HEK293 (cell line): ENCODE data around the gene RELT.

Experiments
- CTCF ChIA-PET: fragments of 350-600 bp; formaldehyde crosslinking; extraction: SDS; loops from one replicate; lab custom pipeline; 2021; ENCODE audit warnings: antibody characterized with exemption; lab: Yijun Ruan, JAX
- POLR2A ChIA-PET: fragments of 300-600 bp; formaldehyde crosslinking; extraction: SDS; loops from one replicate; lab custom pipeline; 2020; ENCODE audit warnings: antibody characterized with exemption, inconsistent platforms; lab: Yijun Ruan, JAX
- H3K27ac ChIP-seq: fragments of 200-500 bp; sonication (Bioruptor generic); 2 replicates; pipeline ENCODE4 v1.5.1; 2014; ENCODE audit warnings: low read depth, low read length, control low read depth, inconsistent platforms; ENCODE audit errors: extremely low read depth
- H3K36me3 ChIP-seq, 2 experiments: fragments of 200-500 bp in 1 of 2; sonication (Bioruptor generic) in 1 of 2; 1 replicate in 1 of 2; 2 replicates in 1 of 2; pipeline ENCODE4 v1.5.1; 2014 to 2017; ENCODE audit warnings: inconsistent platforms in 2 of 2, low read length in 2 of 2; ENCODE audit not compliant: control insufficient read depth in 2 of 2, insufficient read depth in 1 of 2
- H3K4me1 ChIP-seq: fragments of 200-500 bp; sonication (Bioruptor generic); 2 replicates; pipeline ENCODE4 v1.5.1; 2014; ENCODE audit warnings: mild to moderate bottlenecking, low read length, inconsistent platforms; ENCODE audit not compliant: control insufficient read depth, insufficient read depth
- H3K4me3 ChIP-seq: 2 replicates; pipeline ENCODE4 v1.5.1; 2011; ENCODE audit warnings: low read depth, mild to moderate bottlenecking, control low read depth, low read length, moderate library complexity
- H3K9me3 ChIP-seq: fragments of 200-500 bp; sonication (Bioruptor generic); 2 replicates; pipeline ENCODE4 v1.5.1; 2014; ENCODE audit warnings: low read depth, low read length, inconsistent platforms; ENCODE audit not compliant: control insufficient read depth, insufficient read depth
- BCL11A ChIP-seq: fragments of 450-650 bp; formaldehyde crosslinking; IDR thresholded peaks from 2 replicates; pipeline ENCODE4 v1.5.1; 2016; ENCODE audit warnings: low read depth, missing biosample characterization, missing genetic modification characterization
- HIC1 ChIP-seq: fragments of 450-650 bp; formaldehyde crosslinking; IDR thresholded peaks from 2 replicates; pipeline ENCODE4 v1.5.1; 2016; ENCODE audit warnings: missing biosample characterization, missing genetic modification characterization
- PRDM2 ChIP-seq: fragments of 450-650 bp; formaldehyde crosslinking; IDR thresholded peaks from 2 replicates; pipeline ENCODE4 v1.5.1; 2016; ENCODE audit warnings: missing biosample characterization, missing genetic modification characterization, borderline replicate concordance
- ZBTB49 ChIP-seq: fragments of 450-650 bp; formaldehyde crosslinking; IDR thresholded peaks from 2 replicates; pipeline ENCODE4 v1.5.1; 2016; ENCODE audit warnings: missing biosample characterization, missing genetic modification characterization, low read depth
- ZBTB8A ChIP-seq: fragments of 450-650 bp; formaldehyde crosslinking; IDR thresholded peaks from 2 replicates; pipeline ENCODE4 v1.5.1; 2016; ENCODE audit warnings: missing biosample characterization, missing genetic modification characterization
- ZEB2 ChIP-seq: fragments of 450-650 bp; formaldehyde crosslinking; IDR thresholded peaks from 2 replicates; pipeline ENCODE4 v1.5.1; 2016; ENCODE audit warnings: missing biosample characterization, missing genetic modification characterization
- ZNF138 ChIP-seq: fragments of 450-650 bp; formaldehyde crosslinking; IDR thresholded peaks from 2 replicates; pipeline ENCODE4 v1.5.1; 2016; ENCODE audit warnings: missing biosample characterization, missing genetic modification characterization, borderline replicate concordance
- ZNF423 ChIP-seq: fragments of 450-650 bp; formaldehyde crosslinking; IDR thresholded peaks from 2 replicates; pipeline ENCODE4 v1.5.1; 2016; ENCODE audit warnings: missing biosample characterization, missing genetic modification characterization
- ZNF488 ChIP-seq: fragments of 450-650 bp; formaldehyde crosslinking; IDR thresholded peaks from 2 replicates; pipeline ENCODE4 v1.5.1; 2016; ENCODE audit warnings: missing biosample characterization, missing genetic modification characterization
- ZNF530 ChIP-seq: fragments of 450-650 bp; formaldehyde crosslinking; IDR thresholded peaks from 2 replicates; pipeline ENCODE4 v1.5.1; 2016; ENCODE audit warnings: low read depth, missing biosample characterization, missing genetic modification characterization
- ZNF571 ChIP-seq: fragments of 450-650 bp; formaldehyde crosslinking; IDR thresholded peaks from 2 replicates; pipeline ENCODE4 v1.5.0; 2017; ENCODE audit warnings: missing biosample characterization, missing genetic modification characterization
- ZNF704 ChIP-seq: fragments of 450-650 bp; formaldehyde crosslinking; IDR thresholded peaks from 2 replicates; pipeline ENCODE4 v1.5.1; 2016; ENCODE audit warnings: missing biosample characterization, missing genetic modification characterization
- ZNF776 ChIP-seq: fragments of 450-650 bp; formaldehyde crosslinking; IDR thresholded peaks from 2 replicates; pipeline ENCODE4 v1.5.0; 2017; ENCODE audit warnings: missing biosample characterization, missing genetic modification characterization, borderline replicate concordance

The RELT gene

GRCh38 chr11:73393479-73394415, 17.5 kb downstream of the RELT start (continued):
- no peak for TF ChIP-seq PRDM2
- no peak for TF ChIP-seq ZNF704
- TF ChIP-seq ZNF530 = no peak
- TF ChIP-seq HIC1 = no peak
- TF ChIP-seq ZNF138 (tag by site-specific recombination) = no peak
- TF ChIP-seq ZBTB8A = 0 out of 2 replicates have a peak, but pooled peaks have one; percentile 50
- TF ChIP-seq, all 188 proteins: peak for 6

GRCh38 chr11:73394416-73395296, 18.5 kb downstream of the RELT start:
- ChIA-PET CTCF (interaction anchor here (0.6 to 10.1 kb wide), 11 partner anchors 9 to 267 kb away, joined by 3 to 122 read pairs (median 6); no protein-coding TSS in a partner anchor), POLR2A (no interaction called here)
- no peak overlapping the region for H3K27ac ChIP-seq
- no peaks in the 10 kb centered on the region for H3K9me3 ChIP-seq
- no peak overlapping the region for H3K4me3 ChIP-seq
- H3K36me3 ChIP-seq = peaks cover 0 to 76% of the 10 kb centered on the region in 2 experiments; a peak in 1 of 3 replicates
- H3K4me1 ChIP-seq = no peaks in the 10 kb centered on the region
- TF ChIP-seq ZNF776 (tag by site-specific recombination) (no peak), ZNF571 (tag by site-specific recombination) (no peak), PRDM2 (no peak), ZNF488 (tag by site-specific recombination) (no peak), ZNF423 (tag by site-specific recombination) (no peak), ZEB2 (no peak), ZBTB49 (tag by site-specific recombination) (no peak), BCL11A (tag by site-specific recombination) (no peak)
